ENCODE results near the gene EML3.

DNA sequence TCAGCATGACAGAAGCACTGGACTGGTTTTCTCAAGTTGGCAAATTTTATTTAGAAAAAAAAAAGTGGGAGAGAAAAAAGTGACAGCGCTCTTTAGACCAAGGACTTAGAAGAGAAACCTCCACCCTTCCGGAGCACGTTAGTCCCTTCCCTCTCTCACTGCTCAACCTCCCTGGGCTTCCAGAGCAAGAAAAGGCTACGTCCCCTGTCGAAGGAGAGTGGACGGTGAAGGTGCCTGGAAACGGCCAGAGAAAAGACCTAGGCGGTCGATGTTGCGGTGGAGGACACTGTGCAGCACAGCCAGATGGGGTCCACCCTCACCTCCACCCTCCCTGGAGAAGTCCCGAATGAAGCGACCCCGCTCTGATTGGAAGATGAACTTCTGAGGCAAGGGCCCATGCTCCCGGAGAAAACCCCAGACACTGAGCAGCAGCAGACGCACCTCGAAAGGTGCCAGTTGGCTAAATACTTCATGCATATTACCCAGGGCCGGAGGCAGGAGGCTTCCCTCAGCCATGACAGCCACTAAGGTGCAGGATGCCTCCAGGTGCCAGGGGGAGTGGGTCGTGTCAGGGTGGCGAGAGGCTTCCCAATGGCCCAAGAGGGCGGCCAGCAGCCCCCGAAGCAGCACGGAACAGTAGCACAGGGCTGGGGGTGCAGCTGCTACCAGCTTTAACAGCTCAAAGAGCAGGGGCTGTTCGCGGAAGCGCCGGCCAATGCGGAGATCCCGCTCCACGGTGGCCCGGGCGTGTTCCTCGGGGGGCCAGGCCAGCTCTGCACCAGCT, 34.4 kb upstream of the EML3 start:
- TF ChIP-seq REST (IDR thresholded peaks at IDR 0.05; ENCODE audit: borderline replicate concordance) (no peak), CTCF (IDR thresholded peaks at IDR 0.05; ENCODE audit: poor library complexity, severe bottlenecking) (no peak), TAF1 (IDR thresholded peaks at IDR 0.05; ENCODE audit: low read depth) (no peak), RAD21 (conservative IDR thresholded peaks at IDR 0.05) (no peak)
